NCI-H2029 treated with DMSO at 0.1 percent for 48 hours (cell line): ENCODE data around the gene GABRB1.

ENCODE experiments used
- DNase-seq: peaks from one replicate; lab custom pipeline; 2025; lab: John Stamatoyannopoulos, UW

Gene GABRB1

GRCh38 chr4:47471064-47471463, 439.7 kb downstream of the GABRB1 start:
- DNase-seq, result no peak

GRCh38 chr4:47471591-47471990, 440.2 kb downstream of the GABRB1 start:
- DNase-seq, result no peak

GRCh38 chr4:47473141-47473750, 441.9 kb downstream of the GABRB1 start:
- no peak for DNase-seq

- DNase-seq, result no peak
Observed at GRCh38 chr4:47474799-47475198, 443.4 kb downstream of the GABRB1 start.

- DNase-seq, result no peak
Observed at GRCh38 chr4:47475411-47475810, 444.0 kb downstream of the GABRB1 start.
